ENCODE data around the gene SRP9.
"Not testable (repeated sequence)": the region's sequence is repeated elsewhere in the genome, so short reads cannot be mapped to it uniquely, and the experiment has no call there.

Gene SRP9

GRCh38 chr1:225757927-225758656 is 19.5 kb upstream of the SRP9 start:
- no peak for DNase-seq

GRCh38 chr1:225759972-225760371 is 17.7 kb upstream of the SRP9 start:
- DNase-seq, result not testable (repeated sequence)

GRCh38 chr1:225760531-225760930 is 17.1 kb upstream of the SRP9 start:
- DNase-seq, result no peak

- not testable (repeated sequence) for DNase-seq
Measured at GRCh38 chr1:225761395-225761794, 16.2 kb upstream of the SRP9 start.

DNA sequence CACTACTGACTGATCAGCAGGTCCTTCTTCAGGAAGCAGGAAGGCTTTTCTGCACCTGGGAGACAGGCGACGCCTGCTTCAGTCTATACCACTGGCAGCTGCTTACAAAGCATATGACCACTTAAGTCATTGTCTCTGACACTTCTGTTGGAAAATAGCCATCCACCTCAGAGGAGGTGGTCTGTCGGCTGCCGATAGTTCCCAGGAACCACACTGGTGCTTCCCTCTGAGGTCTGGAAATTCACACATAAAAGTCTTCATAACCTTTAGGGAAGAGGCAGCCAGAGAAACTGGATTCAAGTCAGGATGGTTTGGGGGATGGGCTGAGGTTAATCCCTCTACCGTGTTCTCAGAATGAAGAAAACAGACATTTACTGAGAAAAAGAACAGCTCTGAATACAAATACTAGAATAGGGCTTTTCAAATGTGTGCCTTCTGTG is 15.6 kb upstream of the SRP9 start:
- peak; percentile 41 for DNase-seq

- DNase-seq, result no peak
Measured at GRCh38 chr1:225762444-225762843, 15.2 kb upstream of the SRP9 start.

DNA sequence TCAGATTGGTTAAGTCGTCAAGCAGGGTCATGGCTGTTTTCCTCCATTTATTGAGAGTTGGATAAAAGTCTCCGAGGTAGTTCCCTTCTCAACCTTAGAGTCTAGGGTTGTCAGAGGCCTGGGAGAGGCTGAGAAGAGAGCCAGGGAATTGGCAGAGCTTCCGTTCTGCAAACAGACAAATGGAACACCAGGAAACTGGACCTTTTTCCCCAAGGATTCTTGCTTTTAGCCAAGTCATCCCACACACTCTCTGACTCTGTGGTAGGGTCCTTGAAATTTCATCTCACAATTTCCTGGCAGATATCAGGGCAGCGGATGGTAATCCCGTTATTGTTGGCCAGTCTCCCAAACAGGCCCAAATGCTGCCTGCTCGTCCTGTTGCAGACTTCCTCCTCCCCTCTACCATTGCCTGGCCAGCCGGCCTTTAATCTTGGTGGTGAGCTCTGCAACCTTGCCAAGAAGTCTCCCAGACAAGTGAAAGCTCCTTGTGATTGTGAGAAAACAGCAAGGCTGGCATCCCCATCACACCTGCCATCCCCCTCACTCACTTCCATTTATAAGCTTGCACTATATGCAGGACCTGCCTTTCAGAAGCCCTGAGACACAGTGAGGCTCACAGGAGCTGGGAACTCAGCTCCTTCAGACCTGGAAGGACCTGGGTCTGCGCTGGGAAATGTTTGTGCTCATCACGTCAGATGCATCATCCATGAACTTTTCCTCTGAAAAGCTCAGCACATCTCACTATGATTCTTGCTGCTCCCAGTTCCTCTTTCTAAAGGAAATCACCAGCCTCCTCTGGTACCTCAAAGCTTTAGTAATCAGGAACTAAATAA is 13.7 kb upstream of the SRP9 start:
- DNase-seq, result no peak

- no peak for DNase-seq
Measured at GRCh38 chr1:225765982-225766674, 11.5 kb upstream of the SRP9 start.

DNA sequence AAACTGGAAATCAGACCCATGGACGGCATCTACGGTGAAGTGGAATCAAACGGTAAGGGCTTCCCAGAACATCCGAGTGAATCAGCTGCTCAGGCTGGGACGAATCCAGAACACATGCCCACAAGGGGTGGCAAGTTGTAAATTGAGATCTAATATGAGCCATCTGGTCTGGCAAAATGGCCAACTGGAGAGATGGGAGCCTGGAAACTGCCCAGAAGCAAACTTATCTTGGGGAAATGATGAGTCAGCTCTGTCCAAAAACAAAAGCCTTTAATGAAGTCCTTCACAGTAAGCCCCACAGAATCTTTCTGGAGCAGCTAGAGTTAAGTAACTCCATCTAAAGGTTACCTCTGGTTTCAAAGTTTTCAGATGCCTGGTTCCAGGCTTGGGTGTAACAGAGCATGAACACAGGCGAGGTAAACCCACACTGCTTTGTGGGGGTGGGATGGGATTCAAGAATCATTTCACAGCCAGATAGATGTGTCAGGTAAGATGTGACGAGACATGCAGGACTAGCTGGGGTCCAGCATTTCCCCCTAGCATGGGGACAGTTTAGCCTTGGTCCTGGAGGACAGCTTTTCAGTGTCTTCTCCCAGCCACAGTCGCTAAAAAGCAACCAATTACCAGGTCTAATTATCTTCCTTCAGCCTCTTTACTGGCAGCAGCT is 10.5 kb upstream of the SRP9 start:
- DNase-seq, result peak; percentile 32

DNA sequence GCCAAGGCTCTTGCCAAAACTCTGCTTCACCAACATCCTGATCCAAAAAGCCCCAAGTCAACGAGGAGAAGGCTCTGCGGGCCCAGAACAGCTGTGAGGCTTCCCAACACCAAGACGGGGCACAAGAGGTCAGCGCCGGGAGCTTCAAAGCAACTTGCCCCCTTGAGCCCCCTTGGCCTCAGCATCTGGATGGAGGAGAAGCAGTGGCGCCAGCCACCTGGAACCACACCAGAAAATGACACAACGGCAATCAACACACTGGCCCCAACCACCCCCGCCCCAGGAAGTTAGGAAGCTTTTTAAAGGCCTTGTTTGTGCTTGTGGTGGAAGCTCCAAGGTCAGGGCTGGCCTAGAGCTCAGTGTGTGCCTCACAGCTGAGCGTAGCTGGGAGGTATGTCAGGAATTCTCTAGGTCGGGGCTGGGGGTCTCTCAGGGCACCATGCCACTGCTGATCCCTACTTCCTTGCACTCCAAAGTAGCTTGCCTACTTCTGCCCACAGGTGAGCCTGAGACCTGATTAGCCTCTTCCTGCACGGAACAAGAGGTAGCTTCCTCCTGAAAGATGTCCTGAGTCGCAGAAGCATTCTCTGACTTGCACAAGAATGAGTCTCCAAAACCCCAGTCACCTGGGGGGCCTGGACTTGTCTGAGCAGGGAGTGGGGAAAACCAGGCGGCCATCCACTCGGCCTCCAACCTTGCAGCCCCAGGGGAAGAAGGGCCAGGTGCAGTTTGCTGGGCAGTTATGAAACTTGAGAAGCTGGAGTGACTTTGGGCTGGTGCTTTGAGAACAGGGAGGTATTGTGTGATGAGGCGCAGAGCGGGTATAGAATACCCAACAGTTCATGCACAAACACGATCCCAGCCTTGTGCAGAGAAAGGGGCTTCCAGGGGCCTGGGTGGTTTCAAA is 9.7 kb upstream of the SRP9 start:
- DNase-seq, result peak; percentile 79

DNA sequence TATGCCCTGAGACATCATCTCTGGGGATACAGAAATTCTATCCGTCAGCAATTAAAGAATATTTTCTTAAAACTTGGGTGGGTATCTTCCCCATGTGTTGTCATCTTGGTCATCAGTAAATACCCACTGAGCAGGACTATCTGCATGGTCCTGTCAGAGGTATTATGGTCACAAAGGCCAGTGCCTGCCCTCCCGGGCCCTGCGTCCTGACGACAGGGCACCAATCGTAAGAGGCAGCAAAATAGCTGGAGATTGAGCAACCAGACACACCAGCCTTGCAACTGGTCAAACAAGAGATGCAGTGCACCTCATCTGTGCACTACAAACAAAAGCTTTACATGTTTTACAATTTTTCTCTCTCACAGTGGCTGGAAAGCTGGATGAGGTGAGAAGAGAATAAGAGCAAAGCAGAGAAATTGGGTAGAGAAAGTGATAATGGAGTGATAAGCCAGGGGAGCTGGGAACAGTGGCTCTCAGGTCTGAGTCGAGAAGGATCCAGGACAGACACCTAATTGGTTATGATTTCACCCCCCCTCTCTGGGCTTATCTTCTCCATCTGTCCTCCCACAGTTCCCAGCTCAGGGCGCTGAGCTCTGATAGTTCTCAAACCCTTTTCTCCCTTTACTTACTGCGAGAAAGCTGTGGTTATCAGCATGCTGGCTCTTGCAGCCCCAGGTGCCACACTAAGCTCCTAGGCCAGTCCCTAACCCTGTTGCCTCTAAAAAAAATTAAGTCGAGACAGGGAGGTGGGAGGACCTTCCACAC is 8.8 kb upstream of the SRP9 start:
- DNase-seq, result peak; percentile 80

DNA sequence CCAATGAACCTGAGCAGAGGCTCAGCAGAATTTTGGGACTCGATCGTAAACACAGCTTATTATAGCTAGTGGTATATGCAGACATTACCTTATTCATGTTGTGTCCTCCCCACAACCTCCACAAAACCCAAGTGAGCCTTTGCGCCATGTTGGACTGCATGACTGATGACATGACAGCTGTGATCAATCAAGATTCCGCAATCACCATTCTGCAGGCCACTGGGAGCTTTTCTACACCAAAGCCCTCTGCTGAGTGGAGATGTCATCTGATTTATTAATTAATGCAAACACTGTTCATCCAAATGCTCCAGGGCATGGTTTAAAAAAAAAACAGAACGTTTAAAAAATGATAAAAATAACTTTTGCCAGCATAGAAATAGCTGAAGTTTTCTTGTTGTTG is 7.9 kb upstream of the SRP9 start:
- DNase-seq, result no peak

GRCh38 chr1:225770561-225771248 is 6.9 kb upstream of the SRP9 start:
- no peak for DNase-seq

DNA sequence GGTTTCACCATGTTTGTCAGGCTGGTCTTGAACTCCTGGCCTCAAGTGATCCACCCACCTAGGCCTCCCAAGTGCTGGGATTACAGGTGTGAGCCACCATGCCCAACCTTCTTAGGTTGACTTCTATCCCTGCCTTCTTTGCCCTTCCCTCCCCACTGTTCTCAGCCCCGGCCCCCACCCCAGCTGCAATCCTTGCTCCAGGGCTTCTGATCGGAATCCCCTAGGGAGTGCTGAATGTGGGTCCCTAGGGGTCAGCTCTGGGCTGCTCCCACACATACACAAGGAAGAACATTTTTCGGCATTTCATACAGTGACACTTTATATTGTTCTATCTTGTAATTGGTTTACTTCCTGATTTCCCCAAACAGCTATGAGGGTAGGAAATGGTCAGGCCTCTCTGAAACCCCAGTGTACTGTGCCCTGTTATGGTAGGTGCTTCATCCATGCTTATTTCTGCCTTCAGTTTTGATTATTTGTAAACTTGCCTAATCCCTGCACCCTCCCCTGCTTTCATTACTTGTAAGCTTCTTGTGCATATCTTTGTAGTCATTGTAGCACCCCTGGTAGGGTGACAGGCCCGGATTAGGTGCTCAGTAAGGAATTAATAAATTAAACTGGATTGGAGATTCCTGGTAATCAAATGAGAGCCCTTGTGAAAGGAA is 5.8 kb upstream of the SRP9 start:
- no peak for DNase-seq

- DNase-seq, result peak; percentile 84
Measured at GRCh38 chr1:225772323-225772768, 5.3 kb upstream of the SRP9 start.

- no peak for DNase-seq
Measured at GRCh38 chr1:225772848-225773247, 4.8 kb upstream of the SRP9 start.

DNA sequence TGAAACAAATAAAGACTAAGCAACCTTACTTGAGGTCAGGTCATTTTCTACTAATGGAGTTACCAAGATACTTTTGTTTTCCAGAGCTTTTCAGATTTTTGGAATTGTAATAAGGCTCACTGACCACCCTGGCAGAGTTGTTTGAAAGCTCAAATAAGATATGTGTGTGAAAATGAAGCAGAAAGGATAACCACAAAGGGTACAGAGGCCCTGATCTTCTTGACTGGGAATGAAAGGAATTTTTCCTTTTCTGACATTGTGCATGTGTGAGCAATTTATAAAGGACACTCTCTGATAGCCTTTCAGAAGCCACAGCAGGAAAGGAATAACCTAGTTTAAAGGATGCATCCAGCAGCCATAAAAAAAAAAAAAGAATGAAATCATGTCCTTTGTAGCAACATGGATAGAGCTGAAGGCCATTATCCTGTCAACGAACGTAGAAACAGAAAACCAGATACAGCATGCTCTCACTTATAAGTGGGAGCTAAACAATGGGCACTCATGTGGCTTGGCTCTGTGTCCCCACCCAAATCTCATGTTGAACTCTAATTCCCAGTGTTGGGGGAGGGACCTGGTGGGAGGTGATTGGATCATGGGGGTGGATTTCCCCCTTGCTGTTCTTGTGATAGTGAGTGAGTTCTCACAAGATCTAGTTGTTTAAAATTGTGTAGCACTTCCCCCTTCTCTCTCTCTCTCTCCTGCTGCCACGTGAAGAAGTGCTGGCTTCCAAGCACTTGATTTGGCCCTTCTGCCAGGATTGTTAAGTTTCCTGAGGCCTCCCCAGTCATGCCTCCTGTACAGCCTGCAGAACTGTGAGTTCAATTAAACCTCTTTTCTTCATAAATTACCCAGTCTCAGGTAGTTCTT is 3.1 kb upstream of the SRP9 start:
- DNase-seq, result no peak

GRCh38 chr1:225776294-225776693 is 1.3 kb upstream of the SRP9 start:
- DNase-seq, result no peak

- peak; percentile 88 for DNase-seq
Measured at GRCh38 chr1:225777058-225777582, 506 bp upstream of the SRP9 start.
